ENCODE results near the gene EXOC1.

Gene EXOC1

DNA sequence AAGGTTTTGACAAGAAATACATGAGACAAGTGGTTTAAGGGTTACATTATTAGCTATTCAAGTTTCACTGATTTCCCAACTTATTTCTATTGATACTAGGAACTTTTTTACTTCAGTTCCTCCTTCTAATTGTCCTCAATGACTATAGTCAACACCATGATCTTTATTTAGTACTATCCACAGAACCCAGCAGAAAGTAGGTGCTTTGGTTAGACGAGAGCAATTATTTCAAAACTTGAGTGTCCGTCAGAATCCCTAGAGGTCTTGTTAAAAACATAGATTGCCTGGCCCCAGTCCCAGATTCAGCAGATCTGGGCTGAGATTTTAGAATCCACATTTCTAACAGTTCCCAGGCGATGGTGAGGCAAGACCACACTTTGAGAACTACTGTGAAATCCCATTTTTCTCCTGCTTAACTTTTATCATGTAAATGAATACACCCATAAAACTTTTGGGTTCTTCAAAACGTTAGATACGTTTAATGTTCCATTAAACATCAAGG lies 17.9 kb downstream of the EXOC1 start:
- H3K9ac ChIP-seq (ENCODE audit: low read depth in 1 of 2, low read length in 2 of 2), result no peak overlapping the region
- H3K27me3 ChIP-seq (ENCODE audit: control insufficient read depth in 2 of 2, insufficient read depth in 2 of 2, low read length in 2 of 2), result no peaks in the 10 kb centered on the region
- H3K36me3 ChIP-seq (ENCODE audit: control insufficient read depth in 2 of 2, insufficient read depth in 2 of 2, low read length in 2 of 2), result peaks cover 38 to 47% of the 10 kb centered on the region in 2 donors
- H3K9me3 ChIP-seq (ENCODE audit: control insufficient read depth in 2 of 2, low read length in 2 of 2), result no peaks in the 10 kb centered on the region
- no peak overlapping the region for H3K4me3 ChIP-seq (ENCODE audit: low read length in 2 of 2)
- H3K4me1 ChIP-seq (ENCODE audit: control insufficient read depth in 2 of 2, insufficient read depth in 2 of 2, low read length in 2 of 2), result no peaks in the 10 kb centered on the region
- no peak overlapping the region for H3K27ac ChIP-seq (ENCODE audit: low read depth in 2 of 2, low read length in 2 of 2)

DNA sequence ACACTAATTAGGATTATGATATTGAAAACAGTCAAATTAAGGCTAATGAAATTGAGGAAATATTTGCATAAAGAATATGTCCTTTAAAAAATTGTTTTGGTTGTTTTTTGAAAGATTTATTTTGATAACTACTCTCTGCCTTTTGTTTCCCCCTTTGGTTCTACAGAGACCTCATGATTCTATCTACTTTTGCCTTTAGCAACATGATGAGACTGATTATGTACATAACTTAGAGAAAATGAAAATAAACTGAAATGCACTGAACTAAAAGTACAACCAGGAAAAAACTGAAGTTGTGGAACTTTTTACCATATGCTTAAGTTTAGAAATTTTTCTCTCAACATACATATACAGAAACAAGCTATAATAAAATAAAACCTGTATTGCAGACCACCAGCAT lies 21.4 kb downstream of the EXOC1 start:
- Histone ChIP-seq H3K9ac (ENCODE audit: low read depth in 1 of 2, low read length in 2 of 2) (no peak overlapping the region), H3K27me3 (ENCODE audit: control insufficient read depth in 2 of 2, insufficient read depth in 2 of 2, low read length in 2 of 2) (no peaks in the 10 kb centered on the region), H3K36me3 (ENCODE audit: control insufficient read depth in 2 of 2, insufficient read depth in 2 of 2, low read length in 2 of 2) (peaks cover 51 to 54% of the 10 kb centered on the region in 2 donors), H3K4me3 (ENCODE audit: low read length in 2 of 2) (no peak overlapping the region), H3K9me3 (ENCODE audit: control insufficient read depth in 2 of 2, low read length in 2 of 2) (no peaks in the 10 kb centered on the region), H3K27ac (ENCODE audit: low read depth in 2 of 2, low read length in 2 of 2) (no peak overlapping the region), H3K4me1 (ENCODE audit: control insufficient read depth in 2 of 2, insufficient read depth in 2 of 2, low read length in 2 of 2) (no peaks in the 10 kb centered on the region)

DNA sequence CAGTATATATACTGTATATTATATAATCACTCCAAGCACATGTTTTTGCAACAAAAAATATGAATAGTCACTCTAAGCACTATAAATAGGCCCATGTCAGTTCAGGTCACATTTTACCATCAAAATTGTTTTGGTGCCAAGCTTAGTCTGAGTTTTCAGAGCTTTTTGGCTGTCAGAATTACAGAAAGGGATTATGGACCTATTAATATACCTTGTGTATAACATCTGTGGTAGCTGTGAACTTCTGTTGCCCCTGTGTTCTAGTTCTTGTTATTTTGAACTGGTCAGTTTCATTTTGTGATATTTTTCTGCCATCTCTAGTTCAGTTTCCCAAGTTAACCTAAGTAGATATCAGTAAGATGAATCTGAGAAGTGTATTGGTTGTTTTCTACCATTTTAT lies 22.9 kb downstream of the EXOC1 start:
- H3K4me3 ChIP-seq (ENCODE audit: low read length in 2 of 2), result no peak overlapping the region
- H3K27me3 ChIP-seq (ENCODE audit: control insufficient read depth in 2 of 2, insufficient read depth in 2 of 2, low read length in 2 of 2), result no peaks in the 10 kb centered on the region
- H3K27ac ChIP-seq (ENCODE audit: low read depth in 2 of 2, low read length in 2 of 2), result no peak overlapping the region
- no peaks in the 10 kb centered on the region for H3K4me1 ChIP-seq (ENCODE audit: control insufficient read depth in 2 of 2, insufficient read depth in 2 of 2, low read length in 2 of 2)
- H3K36me3 ChIP-seq (ENCODE audit: control insufficient read depth in 2 of 2, insufficient read depth in 2 of 2, low read length in 2 of 2), result peaks cover 44 to 48% of the 10 kb centered on the region in 2 donors
- H3K9me3 ChIP-seq (ENCODE audit: control insufficient read depth in 2 of 2, low read length in 2 of 2), result no peaks in the 10 kb centered on the region
- no peak overlapping the region for H3K9ac ChIP-seq (ENCODE audit: low read depth in 1 of 2, low read length in 2 of 2)

DNA sequence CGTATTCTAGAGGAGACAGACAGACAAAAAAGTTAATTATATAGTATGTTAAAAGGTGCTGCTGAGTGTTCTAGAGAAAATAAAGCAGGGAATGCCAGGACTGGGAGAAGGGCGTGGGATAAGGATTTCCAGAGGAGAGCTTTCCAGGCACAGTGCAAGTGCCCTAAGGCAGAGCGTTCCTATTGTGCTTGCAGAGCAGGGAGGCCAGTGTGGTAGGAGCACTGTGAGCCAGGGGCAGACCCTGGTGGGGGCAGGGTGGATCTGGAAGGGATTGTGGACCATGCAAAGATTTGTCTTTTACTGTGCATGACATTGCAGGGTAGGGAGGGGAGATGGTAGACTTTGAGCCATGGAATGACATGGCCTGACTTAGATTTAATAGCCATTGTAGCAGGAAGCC lies 25.8 kb downstream of the EXOC1 start:
- H3K27me3 ChIP-seq (ENCODE audit: control insufficient read depth in 2 of 2, insufficient read depth in 2 of 2, low read length in 2 of 2), result no peaks in the 10 kb centered on the region
- no peak overlapping the region for H3K4me3 ChIP-seq (ENCODE audit: low read length in 2 of 2)
- no peaks in the 10 kb centered on the region for H3K9me3 ChIP-seq (ENCODE audit: control insufficient read depth in 2 of 2, low read length in 2 of 2)
- no peak overlapping the region for H3K27ac ChIP-seq (ENCODE audit: low read depth in 2 of 2, low read length in 2 of 2)
- no peaks in the 10 kb centered on the region for H3K4me1 ChIP-seq (ENCODE audit: control insufficient read depth in 2 of 2, insufficient read depth in 2 of 2, low read length in 2 of 2)
- peaks cover 40 to 43% of the 10 kb centered on the region in 2 donors for H3K36me3 ChIP-seq (ENCODE audit: control insufficient read depth in 2 of 2, insufficient read depth in 2 of 2, low read length in 2 of 2)
- H3K9ac ChIP-seq (ENCODE audit: low read depth in 1 of 2, low read length in 2 of 2), result no peak overlapping the region

DNA sequence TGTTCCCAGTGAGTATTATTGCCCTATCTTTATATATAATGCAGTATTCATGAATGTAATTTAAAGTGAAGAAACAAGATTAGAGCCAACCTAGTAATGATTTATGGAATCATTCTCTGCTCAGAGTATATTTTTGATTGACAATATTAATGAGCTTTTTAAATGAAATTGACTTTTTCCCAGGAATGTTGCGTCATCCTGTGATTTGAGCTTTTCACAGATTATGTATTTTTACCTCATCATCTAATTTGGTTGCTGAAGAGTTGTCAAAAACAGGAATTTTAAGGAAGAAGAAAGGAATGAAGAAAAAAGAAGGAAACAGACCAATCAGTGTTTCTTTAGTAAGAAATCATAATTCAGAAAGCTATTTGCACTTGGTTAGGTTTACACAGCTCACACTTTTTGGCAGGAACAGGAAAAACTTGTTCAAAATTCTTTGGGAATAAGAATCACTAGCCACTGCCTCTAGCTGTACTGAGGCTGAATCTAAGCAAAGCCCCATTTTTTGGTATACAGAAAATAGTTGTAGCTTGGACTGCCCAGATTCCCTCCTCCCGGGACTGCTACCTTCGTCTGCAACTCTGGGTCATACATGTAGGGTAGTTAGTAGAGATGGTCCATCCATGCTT lies 27.3 kb downstream of the EXOC1 start:
- Histone ChIP-seq H3K27ac (ENCODE audit: low read depth in 2 of 2, low read length in 2 of 2) (no peak overlapping the region), H3K4me1 (ENCODE audit: control insufficient read depth in 2 of 2, insufficient read depth in 2 of 2, low read length in 2 of 2) (no peaks in the 10 kb centered on the region), H3K36me3 (ENCODE audit: control insufficient read depth in 2 of 2, insufficient read depth in 2 of 2, low read length in 2 of 2) (peaks cover 49 to 51% of the 10 kb centered on the region in 2 donors), H3K9me3 (ENCODE audit: control insufficient read depth in 2 of 2, low read length in 2 of 2) (no peaks in the 10 kb centered on the region), H3K4me3 (ENCODE audit: low read length in 2 of 2) (no peak overlapping the region), H3K27me3 (ENCODE audit: control insufficient read depth in 2 of 2, insufficient read depth in 2 of 2, low read length in 2 of 2) (no peaks in the 10 kb centered on the region), H3K9ac (ENCODE audit: low read depth in 1 of 2, low read length in 2 of 2) (no peak overlapping the region)

DNA sequence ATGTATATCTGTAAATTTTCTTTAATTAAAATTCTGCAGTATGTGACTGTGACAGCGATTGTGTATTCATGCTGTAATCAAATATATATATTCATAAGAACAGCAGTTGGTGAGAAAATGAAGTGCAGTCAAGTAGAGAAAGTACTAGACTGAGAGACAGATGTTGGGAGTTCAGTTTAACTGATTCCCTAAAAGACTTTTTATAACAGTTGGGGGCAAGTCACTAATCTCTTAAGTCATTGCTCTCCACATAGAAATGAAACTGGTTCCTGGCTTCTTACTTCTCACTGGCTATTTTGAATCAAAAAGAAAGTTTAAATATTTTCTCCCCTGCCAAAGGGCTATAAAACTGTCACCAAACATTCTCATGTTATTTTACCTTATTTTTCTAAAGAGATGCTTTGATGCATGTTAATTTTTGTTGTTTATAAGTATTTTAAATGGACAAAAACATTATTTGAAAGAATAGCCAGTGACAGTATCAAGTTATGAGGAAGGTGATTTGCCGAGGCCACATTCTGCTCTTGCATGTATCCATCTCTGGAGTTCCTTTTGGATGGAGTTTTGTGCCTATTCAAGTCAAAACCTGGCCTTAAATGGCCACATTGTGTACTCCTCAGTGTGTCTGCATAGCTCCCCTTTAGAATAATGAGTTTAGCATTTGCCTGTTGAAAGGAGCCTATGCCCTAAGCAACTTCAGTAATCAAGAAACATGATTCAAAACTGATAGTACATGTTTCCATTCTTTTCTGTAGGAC lies 30.8 kb downstream of the EXOC1 start:
- Histone ChIP-seq H3K4me3 (ENCODE audit: low read length in 2 of 2) (no peak overlapping the region), H3K27me3 (ENCODE audit: control insufficient read depth in 2 of 2, insufficient read depth in 2 of 2, low read length in 2 of 2) (no peaks in the 10 kb centered on the region), H3K27ac (ENCODE audit: low read depth in 2 of 2, low read length in 2 of 2) (no peak overlapping the region), H3K9ac (ENCODE audit: low read depth in 1 of 2, low read length in 2 of 2) (no peak overlapping the region), H3K4me1 (ENCODE audit: control insufficient read depth in 2 of 2, insufficient read depth in 2 of 2, low read length in 2 of 2) (no peaks in the 10 kb centered on the region), H3K9me3 (ENCODE audit: control insufficient read depth in 2 of 2, low read length in 2 of 2) (no peaks in the 10 kb centered on the region), H3K36me3 (ENCODE audit: control insufficient read depth in 2 of 2, insufficient read depth in 2 of 2, low read length in 2 of 2) (peaks cover 30 to 35% of the 10 kb centered on the region in 2 donors)

DNA sequence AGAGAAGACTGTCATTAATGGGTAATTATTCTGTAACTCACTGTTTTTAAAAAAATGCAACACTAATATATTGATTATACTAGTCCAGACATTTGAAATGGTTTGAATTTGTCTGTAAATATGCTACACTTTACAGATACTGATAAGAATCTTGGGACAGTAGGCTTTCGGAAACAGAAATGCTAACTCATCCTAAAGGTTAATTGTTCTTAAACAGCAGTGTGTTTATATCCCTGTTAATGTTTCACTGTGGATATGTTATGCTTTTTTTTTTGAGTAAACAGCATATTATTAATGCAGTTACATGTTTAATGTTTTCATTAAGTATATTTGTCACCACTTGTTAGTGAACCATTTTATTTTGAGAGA lies 31.4 kb downstream of the EXOC1 start:
- Histone ChIP-seq H3K36me3 (ENCODE audit: control insufficient read depth in 2 of 2, insufficient read depth in 2 of 2, low read length in 2 of 2) (peaks cover 29 to 36% of the 10 kb centered on the region in 2 donors), H3K4me3 (ENCODE audit: low read length in 2 of 2) (no peak overlapping the region), H3K9ac (ENCODE audit: low read depth in 1 of 2, low read length in 2 of 2) (no peak overlapping the region)

DNA sequence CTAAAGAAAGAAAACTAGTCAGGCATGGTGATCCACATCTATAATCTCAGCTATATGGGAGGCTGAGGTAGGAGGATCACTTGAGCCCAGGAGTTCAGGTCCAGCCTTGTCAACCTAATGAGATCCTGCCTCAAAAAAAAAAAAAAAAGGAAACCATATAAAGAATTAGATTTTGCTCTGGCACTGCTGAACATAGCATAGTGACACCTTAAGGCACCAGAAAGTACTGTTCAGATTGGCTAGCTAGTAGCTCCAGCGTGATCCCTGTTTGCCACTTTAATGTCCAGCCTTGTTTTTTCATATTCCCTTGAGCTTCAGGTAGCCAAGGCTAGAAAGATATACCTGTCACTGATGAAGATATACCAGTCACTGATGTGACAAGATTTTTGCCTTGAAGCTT lies 34.1 kb downstream of the EXOC1 start:
- Histone ChIP-seq H3K9me3 (ENCODE audit: control insufficient read depth in 2 of 2, low read length in 2 of 2) (no peaks in the 10 kb centered on the region), H3K9ac (ENCODE audit: low read depth in 1 of 2, low read length in 2 of 2) (no peak overlapping the region), H3K36me3 (ENCODE audit: control insufficient read depth in 2 of 2, insufficient read depth in 2 of 2, low read length in 2 of 2) (peaks cover 20 to 30% of the 10 kb centered on the region in 2 donors), H3K27me3 (ENCODE audit: control insufficient read depth in 2 of 2, insufficient read depth in 2 of 2, low read length in 2 of 2) (no peaks in the 10 kb centered on the region), H3K4me1 (ENCODE audit: control insufficient read depth in 2 of 2, insufficient read depth in 2 of 2, low read length in 2 of 2) (no peaks in the 10 kb centered on the region), H3K4me3 (ENCODE audit: low read length in 2 of 2) (no peak overlapping the region), H3K27ac (ENCODE audit: low read depth in 2 of 2, low read length in 2 of 2) (no peak overlapping the region)

More for the DNA sequence above, 31.4 kb downstream of the EXOC1 start:
- Histone ChIP-seq H3K4me1 (ENCODE audit: control insufficient read depth in 2 of 2, insufficient read depth in 2 of 2, low read length in 2 of 2) (no peaks in the 10 kb centered on the region), H3K27me3 (ENCODE audit: control insufficient read depth in 2 of 2, insufficient read depth in 2 of 2, low read length in 2 of 2) (no peaks in the 10 kb centered on the region), H3K9me3 (ENCODE audit: control insufficient read depth in 2 of 2, low read length in 2 of 2) (no peaks in the 10 kb centered on the region), H3K27ac (ENCODE audit: low read depth in 2 of 2, low read length in 2 of 2) (no peak overlapping the region)

DNA sequence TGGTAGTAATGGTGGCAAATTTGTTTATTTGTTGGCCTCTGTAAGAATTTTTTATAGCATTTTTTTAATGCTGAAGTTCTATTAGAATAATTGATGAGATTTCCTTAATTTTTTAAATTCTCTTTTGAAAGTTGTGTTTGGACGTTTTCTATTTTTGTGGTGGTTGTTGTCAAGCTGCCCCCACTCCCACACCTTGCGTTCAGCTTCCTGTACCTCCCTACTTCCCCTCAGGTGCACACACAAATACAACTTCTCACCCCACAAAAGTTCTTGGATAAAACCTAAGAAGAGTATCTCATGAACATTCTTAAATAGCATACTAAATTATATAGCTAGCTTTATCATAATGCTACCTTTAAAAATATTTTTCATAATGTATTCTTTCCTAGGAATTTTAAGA lies 38.7 kb downstream of the EXOC1 start:
- H3K4me1 ChIP-seq (ENCODE audit: control insufficient read depth in 2 of 2, insufficient read depth in 2 of 2, low read length in 2 of 2), result no peaks in the 10 kb centered on the region
- H3K9me3 ChIP-seq (ENCODE audit: control insufficient read depth in 2 of 2, low read length in 2 of 2), result no peaks in the 10 kb centered on the region
- H3K27ac ChIP-seq (ENCODE audit: low read depth in 2 of 2, low read length in 2 of 2), result no peak overlapping the region
- H3K27me3 ChIP-seq (ENCODE audit: control insufficient read depth in 2 of 2, insufficient read depth in 2 of 2, low read length in 2 of 2), result no peaks in the 10 kb centered on the region
- peaks cover 34 to 43% of the 10 kb centered on the region in 2 donors for H3K36me3 ChIP-seq (ENCODE audit: control insufficient read depth in 2 of 2, insufficient read depth in 2 of 2, low read length in 2 of 2)
- H3K9ac ChIP-seq (ENCODE audit: low read depth in 1 of 2, low read length in 2 of 2), result no peak overlapping the region
- H3K4me3 ChIP-seq (ENCODE audit: low read length in 2 of 2), result no peak overlapping the region

DNA sequence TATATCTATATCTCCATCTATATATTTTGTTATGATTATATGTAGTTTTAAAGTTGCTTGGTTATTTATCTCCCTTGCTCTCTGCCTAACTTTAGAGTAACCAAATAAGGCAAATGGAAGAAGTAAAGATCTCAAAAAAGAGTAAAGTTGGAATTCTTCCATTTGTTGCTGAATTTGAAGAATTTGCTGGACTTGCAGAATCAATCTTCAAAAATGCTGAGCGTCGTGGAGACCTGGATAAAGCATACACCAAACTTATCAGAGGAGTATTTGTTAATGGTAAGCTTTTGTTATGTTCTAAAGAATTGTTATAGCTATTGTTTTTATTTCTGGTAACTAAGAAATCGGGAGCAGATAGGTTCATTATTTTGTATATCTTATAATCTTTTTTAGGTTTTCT lies 43.2 kb downstream of the EXOC1 start:
- Histone ChIP-seq H3K4me1 (ENCODE audit: control insufficient read depth in 2 of 2, insufficient read depth in 2 of 2, low read length in 2 of 2) (no peaks in the 10 kb centered on the region), H3K27ac (ENCODE audit: low read depth in 2 of 2, low read length in 2 of 2) (no peak overlapping the region), H3K9ac (ENCODE audit: low read depth in 1 of 2, low read length in 2 of 2) (no peak overlapping the region), H3K4me3 (ENCODE audit: low read length in 2 of 2) (no peak overlapping the region), H3K27me3 (ENCODE audit: control insufficient read depth in 2 of 2, insufficient read depth in 2 of 2, low read length in 2 of 2) (no peaks in the 10 kb centered on the region), H3K36me3 (ENCODE audit: control insufficient read depth in 2 of 2, insufficient read depth in 2 of 2, low read length in 2 of 2) (peaks cover 31 to 47% of the 10 kb centered on the region in 2 donors), H3K9me3 (ENCODE audit: control insufficient read depth in 2 of 2, low read length in 2 of 2) (no peaks in the 10 kb centered on the region)

Data from mucosa of rectum (tissue), 2 donors.